DND-41 (cell line): Measurements from ENCODE around the gene EXTL1.

Experiments
- EZH2 ChIP-seq: IDR thresholded peaks from 3 replicates; pipeline ENCODE4 v1.6.1; 2012; ENCODE audit warnings: borderline replicate concordance, low read depth, mild to moderate bottlenecking, moderate library complexity, low read length, inconsistent platforms; ENCODE audit not compliant: severe bottlenecking
- TF ChIP-seq, protein P1 (sequence below): IDR thresholded peaks from 2 replicates; pipeline ENCODE4 v1.5.1; 2012; ENCODE audit warnings: borderline replicate concordance, low read length, moderate library complexity, mild to moderate bottlenecking; ENCODE audit not compliant: poor library complexity, severe bottlenecking; ENCODE audit errors: extremely low read depth

DNA sequence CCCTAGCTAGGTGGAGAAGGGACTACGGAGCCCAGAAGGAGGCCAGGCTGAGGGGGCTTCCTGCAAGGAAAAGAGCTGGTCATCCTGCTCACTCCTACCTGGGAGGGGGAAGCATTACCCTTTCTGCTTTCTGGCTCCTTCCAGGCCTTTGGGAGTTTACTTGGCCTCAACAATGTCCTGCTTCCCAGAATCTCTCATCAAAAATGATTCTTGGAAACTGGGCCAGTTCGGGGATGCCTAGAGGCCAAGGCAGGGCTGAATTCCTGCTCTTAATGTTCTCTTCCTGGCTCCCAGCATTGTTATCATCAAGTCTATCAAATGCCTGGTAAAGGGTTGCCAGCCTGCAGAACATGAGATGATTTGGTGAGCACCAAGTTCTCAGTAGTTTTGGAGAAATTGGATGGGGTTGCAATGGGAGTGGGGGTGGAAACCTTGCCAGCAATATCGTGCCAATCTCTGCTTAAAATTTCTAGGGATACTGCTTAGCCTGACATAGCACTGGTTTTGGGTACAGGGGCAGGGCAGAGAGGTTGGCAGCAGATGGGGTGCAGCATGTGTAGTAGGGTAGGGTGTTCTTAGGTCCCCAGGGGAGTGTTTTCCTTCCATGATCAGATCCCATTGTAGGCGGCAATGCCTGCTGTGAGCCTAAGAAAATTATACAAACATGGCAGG, 16.0 kb upstream of the EXTL1 start:
- TF ChIP-seq, protein P1, sequence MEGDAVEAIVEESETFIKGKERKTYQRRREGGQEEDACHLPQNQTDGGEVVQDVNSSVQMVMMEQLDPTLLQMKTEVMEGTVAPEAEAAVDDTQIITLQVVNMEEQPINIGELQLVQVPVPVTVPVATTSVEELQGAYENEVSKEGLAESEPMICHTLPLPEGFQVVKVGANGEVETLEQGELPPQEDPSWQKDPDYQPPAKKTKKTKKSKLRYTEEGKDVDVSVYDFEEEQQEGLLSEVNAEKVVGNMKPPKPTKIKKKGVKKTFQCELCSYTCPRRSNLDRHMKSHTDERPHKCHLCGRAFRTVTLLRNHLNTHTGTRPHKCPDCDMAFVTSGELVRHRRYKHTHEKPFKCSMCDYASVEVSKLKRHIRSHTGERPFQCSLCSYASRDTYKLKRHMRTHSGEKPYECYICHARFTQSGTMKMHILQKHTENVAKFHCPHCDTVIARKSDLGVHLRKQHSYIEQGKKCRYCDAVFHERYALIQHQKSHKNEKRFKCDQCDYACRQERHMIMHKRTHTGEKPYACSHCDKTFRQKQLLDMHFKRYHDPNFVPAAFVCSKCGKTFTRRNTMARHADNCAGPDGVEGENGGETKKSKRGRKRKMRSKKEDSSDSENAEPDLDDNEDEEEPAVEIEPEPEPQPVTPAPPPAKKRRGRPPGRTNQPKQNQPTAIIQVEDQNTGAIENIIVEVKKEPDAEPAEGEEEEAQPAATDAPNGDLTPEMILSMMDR = no peak
- no peak for TF ChIP-seq EZH2
